ENCODE data around the gene TKTL1.
"Not testable (repeated sequence)": the region's sequence is repeated elsewhere in the genome, so short reads cannot be mapped to it uniquely, and the experiment has no call there.

Gene TKTL1

GRCh38 chrX:154295664-154296310 is at the start of gene TKTL1:
Gene TKTL1 (plus strand): TSS chrX:154295795. CDS start chrX:154295860, 65 bp downstream.
- DNase-seq, result no peak

- DNase-seq, result not testable (repeated sequence)
Observed at GRCh38 chrX:154247377-154248045, 48.1 kb upstream of the TKTL1 start.

GRCh38 chrX:154248076-154248475 is 47.5 kb upstream of the TKTL1 start:
- DNase-seq, result not testable (repeated sequence)

GRCh38 chrX:154257282-154257681 is 38.3 kb upstream of the TKTL1 start, which contains the start of gene OPN1MW3:
Gene OPN1MW3 (plus strand): TSS chrX:154257582. CDS start chrX:154257620, 38 bp downstream.
- DNase-seq, result not testable (repeated sequence)

- not testable (repeated sequence) for DNase-seq
Observed at GRCh38 chrX:154258711-154259110, 36.9 kb upstream of the TKTL1 start.

- DNase-seq, result not testable (repeated sequence)
Observed at GRCh38 chrX:154263072-154263471, 32.5 kb upstream of the TKTL1 start.

- not testable (repeated sequence) for DNase-seq
Observed at GRCh38 chrX:154269245-154269644, 26.4 kb upstream of the TKTL1 start.

- DNase-seq, result not testable (repeated sequence)
Observed at GRCh38 chrX:154284489-154285338, 10.9 kb upstream of the TKTL1 start.

- not testable (repeated sequence) for DNase-seq
Observed at GRCh38 chrX:154286406-154286805, 9.2 kb upstream of the TKTL1 start.

GRCh38 chrX:154294791-154295574 is 612 bp upstream of the TKTL1 start, which contains the start of gene TEX28:
Gene TEX28 (minus strand): TSS chrX:154295124. CDS start chrX:154292117, 3,007 bp downstream.
- DNase-seq, result no peak

GRCh38 chrX:154296731-154297130 is 1.1 kb downstream of the TKTL1 start:
- DNase-seq, result no peak

- no peak for DNase-seq
Observed at GRCh38 chrX:154298312-154298711, 2.7 kb downstream of the TKTL1 start.

GRCh38 chrX:154300816-154301215 is 5.2 kb downstream of the TKTL1 start:
- no peak for DNase-seq

GRCh38 chrX:154302998-154303397 is 7.4 kb downstream of the TKTL1 start:
- DNase-seq, result not testable (repeated sequence)

GRCh38 chrX:154303476-154303875 is 7.9 kb downstream of the TKTL1 start:
- DNase-seq, result no peak

GRCh38 chrX:154304846-154305245 is 9.3 kb downstream of the TKTL1 start:
- no peak for DNase-seq

GRCh38 chrX:154305541-154306205 is 10.1 kb downstream of the TKTL1 start:
- DNase-seq, result no peak

GRCh38 chrX:154307202-154307601 is 11.6 kb downstream of the TKTL1 start:
- DNase-seq, result no peak

- DNase-seq, result no peak
Observed at GRCh38 chrX:154308108-154308946, 12.7 kb downstream of the TKTL1 start.

- no peak for DNase-seq
Observed at GRCh38 chrX:154309041-154309775, 13.6 kb downstream of the TKTL1 start.
